ENCODE measurements around the gene PID1.

The PID1 gene

GRCh38 chr2:229252280-229252679 is 18.8 kb downstream of the PID1 start:
- DNase-seq (ENCODE audit: low read depth in 1 of 2, low spot score in 1 of 2), result no peak
- H3K27ac ChIP-seq (replicated peaks), result no peak overlapping the region
- no peak for TF ChIP-seq SPI1 (IDR thresholded peaks at IDR 0.05; ENCODE audit: borderline replicate concordance, low read depth)
- TF ChIP-seq POLR2AphosphoS5 (IDR thresholded peaks at IDR 0.05; ENCODE audit: low read depth), result no peak
- no peak for TF ChIP-seq REST (IDR thresholded peaks at IDR 0.05; ENCODE audit: insufficient replicate concordance, low read depth)
- TF ChIP-seq, protein P1, sequence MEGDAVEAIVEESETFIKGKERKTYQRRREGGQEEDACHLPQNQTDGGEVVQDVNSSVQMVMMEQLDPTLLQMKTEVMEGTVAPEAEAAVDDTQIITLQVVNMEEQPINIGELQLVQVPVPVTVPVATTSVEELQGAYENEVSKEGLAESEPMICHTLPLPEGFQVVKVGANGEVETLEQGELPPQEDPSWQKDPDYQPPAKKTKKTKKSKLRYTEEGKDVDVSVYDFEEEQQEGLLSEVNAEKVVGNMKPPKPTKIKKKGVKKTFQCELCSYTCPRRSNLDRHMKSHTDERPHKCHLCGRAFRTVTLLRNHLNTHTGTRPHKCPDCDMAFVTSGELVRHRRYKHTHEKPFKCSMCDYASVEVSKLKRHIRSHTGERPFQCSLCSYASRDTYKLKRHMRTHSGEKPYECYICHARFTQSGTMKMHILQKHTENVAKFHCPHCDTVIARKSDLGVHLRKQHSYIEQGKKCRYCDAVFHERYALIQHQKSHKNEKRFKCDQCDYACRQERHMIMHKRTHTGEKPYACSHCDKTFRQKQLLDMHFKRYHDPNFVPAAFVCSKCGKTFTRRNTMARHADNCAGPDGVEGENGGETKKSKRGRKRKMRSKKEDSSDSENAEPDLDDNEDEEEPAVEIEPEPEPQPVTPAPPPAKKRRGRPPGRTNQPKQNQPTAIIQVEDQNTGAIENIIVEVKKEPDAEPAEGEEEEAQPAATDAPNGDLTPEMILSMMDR (IDR thresholded peaks at IDR 0.05; ENCODE audit: insufficient read depth, low read length), result no peak
- TF ChIP-seq GABPA (IDR thresholded peaks at IDR 0.05; ENCODE audit: low read depth), result no peak
- no peak overlapping the region for H3K4me3 ChIP-seq (replicated peaks; ENCODE audit: insufficient read depth, low read length)
- H3K27me3 ChIP-seq (ENCODE audit: insufficient read depth, poor library complexity, severe bottlenecking), result no peaks in the 10 kb centered on the region

- Histone ChIP-seq H3K4me3 (replicated peaks; ENCODE audit: insufficient read depth, low read length) (no peak overlapping the region), H3K27ac (replicated peaks) (no peak overlapping the region), H3K27me3 (ENCODE audit: insufficient read depth, poor library complexity, severe bottlenecking) (no peaks in the 10 kb centered on the region)
- no peak for TF ChIP-seq GABPA (IDR thresholded peaks at IDR 0.05; ENCODE audit: low read depth)
- TF ChIP-seq SPI1 (IDR thresholded peaks at IDR 0.05; ENCODE audit: borderline replicate concordance, low read depth), result no peak
- no peak for TF ChIP-seq POLR2AphosphoS5 (IDR thresholded peaks at IDR 0.05; ENCODE audit: low read depth)
- TF ChIP-seq, protein P1 (IDR thresholded peaks at IDR 0.05; ENCODE audit: insufficient read depth, low read length), result no peak
- TF ChIP-seq REST (IDR thresholded peaks at IDR 0.05; ENCODE audit: insufficient replicate concordance, low read depth), result no peak
- DNase-seq (ENCODE audit: low read depth in 1 of 2, low spot score in 1 of 2), result no peak
Measured at GRCh38 chr2:229249536-229249935, 21.6 kb downstream of the PID1 start.

GRCh38 chr2:229246334-229246733 is 24.8 kb downstream of the PID1 start:
- TF ChIP-seq SPI1 (IDR thresholded peaks at IDR 0.05; ENCODE audit: borderline replicate concordance, low read depth) (no peak), POLR2AphosphoS5 (IDR thresholded peaks at IDR 0.05; ENCODE audit: low read depth) (no peak), GABPA (IDR thresholded peaks at IDR 0.05; ENCODE audit: low read depth) (no peak), REST (IDR thresholded peaks at IDR 0.05; ENCODE audit: insufficient replicate concordance, low read depth) (no peak)
- TF ChIP-seq, protein P1 (IDR thresholded peaks at IDR 0.05; ENCODE audit: insufficient read depth, low read length), result no peak
- H3K27ac ChIP-seq (replicated peaks), result no peak overlapping the region
- H3K27me3 ChIP-seq (ENCODE audit: insufficient read depth, poor library complexity, severe bottlenecking), result no peaks in the 10 kb centered on the region
- DNase-seq (ENCODE audit: low read depth in 1 of 2, low spot score in 1 of 2), result no peak
- no peak overlapping the region for H3K4me3 ChIP-seq (replicated peaks; ENCODE audit: insufficient read depth, low read length)
